ENCODE data around the gene PLAC9.

- TF ChIP-seq CTCF (conservative IDR thresholded peaks at IDR 0.05; ENCODE audit: low read depth in 2 of 2) (no peak), POLR2AphosphoS5 (IDR thresholded peaks at IDR 0.05; ENCODE audit: low read depth) (no peak)
Measured at GRCh38 chr10:80155696-80156215, 23.2 kb downstream of the PLAC9 start.
